Measurements from ENCODE around the gene ARMH1.

GRCh38 chr1:44640200-44640853 lies 34.2 kb upstream of the ARMH1 start:
- TF ChIP-seq POLR2AphosphoS5 (IDR thresholded peaks at IDR 0.05; ENCODE audit: low read depth, low read length), result no peak
- no peak for TF ChIP-seq REST (IDR thresholded peaks at IDR 0.05; ENCODE audit: insufficient read depth in 1 of 2, low read depth in 2 of 2, low read length in 2 of 2)
- no peak for TF ChIP-seq TAF1 (IDR thresholded peaks at IDR 0.05; ENCODE audit: borderline replicate concordance, insufficient read depth, low read length)
- TF ChIP-seq FOXP2 (optimal IDR thresholded peaks at IDR 0.05; ENCODE audit: borderline replicate concordance, extremely low read depth, extremely low read length, insufficient read depth), result no peak
